PC-3 (cell line): ENCODE results near the gene NDUFA8. TPM values are rescaled to one million over a fixed set of nuclear protein-coding genes. Genes with fewer than 3 reads are reported as not detected.

ENCODE experiments used
- ATAC-seq: fragments of 200-7000 bp; cut with Tn5 transposase; 2 replicates; pipeline ENCODE4 v1.9.1; 2020; ENCODE audit warnings: mild to moderate bottlenecking, moderate library complexity
- BruUV-seq: library from RNA; stranded (reverse); fragments of 400-500 nt; replicated peaks from 2 replicates; lab custom pipeline; 2021; lab: Mats Ljungman, UMichigan
- CTCF ChIA-PET: fragments of 300-600 bp; sonication (Branson Sonifier 250); formaldehyde crosslinking; loops from one replicate; lab custom pipeline; 2022; ENCODE audit warnings: antibody characterized with exemption; lab: Charles Lee
- POLR2A ChIA-PET: fragments of 300-600 bp; sonication (Branson Sonifier 250); formaldehyde crosslinking; loops from one replicate; lab custom pipeline; 2022; ENCODE audit warnings: antibody characterized with exemption; ENCODE audit not compliant: unreplicated experiment; lab: Charles Lee
- DNase-seq: peaks from one replicate; pipeline ENCODE4 v3.0.0-alpha.2; 2015
- H2AFZ ChIP-seq: fragments of 300-600 bp; sonication (generic); 2 replicates; pipeline ENCODE4 v1.6.0; 2016; ENCODE audit warnings: antibody characterized with exemption, low read length
- H3F3A ChIP-seq: fragments of 300-600 bp; sonication (generic); one replicate; pipeline ENCODE4 v1.6.0; 2017; ENCODE audit warnings: antibody characterized with exemption, low read length, control low read depth, mild to moderate bottlenecking; ENCODE audit not compliant: unreplicated experiment
- H3K27ac ChIP-seq: fragments of 300-600 bp; sonication (generic); 2 replicates; pipeline ENCODE4 v1.5.1; 2016; ENCODE audit warnings: mild to moderate bottlenecking, low read length
- H3K27me3 ChIP-seq: fragments of 300-600 bp; sonication (generic); 2 replicates; pipeline ENCODE4 v1.6.1; 2016; ENCODE audit warnings: low read length, mixed read lengths
- H3K36me3 ChIP-seq: fragments of 300-600 bp; sonication (generic); 2 replicates; pipeline ENCODE4 v1.6.1; 2016; ENCODE audit warnings: low read depth, mixed run types, low read length, mixed read lengths
- H3K4me1 ChIP-seq: fragments of 300-600 bp; sonication (generic); 2 replicates; pipeline ENCODE4 v1.5.1; 2016; ENCODE audit warnings: low read length; ENCODE audit not compliant: insufficient read depth
- H3K4me2 ChIP-seq: fragments of 300-600 bp; sonication (generic); 2 replicates; pipeline ENCODE4 v1.6.0; 2016; ENCODE audit warnings: low read length
- H3K4me3 ChIP-seq: fragments of 300-600 bp; sonication (generic); 2 replicates; pipeline ENCODE4 v1.5.1; 2016; ENCODE audit warnings: mild to moderate bottlenecking, low read length, mixed read lengths
- H3K79me2 ChIP-seq: fragments of 300-600 bp; sonication (generic); 2 replicates; pipeline ENCODE4 v1.6.1; 2017; ENCODE audit warnings: low read length, mixed read lengths
- H3K9ac ChIP-seq: fragments of 300-600 bp; sonication (generic); 2 replicates; pipeline ENCODE4 v1.6.0; 2016; ENCODE audit warnings: mild to moderate bottlenecking, low read length
- H3K9me2 ChIP-seq: fragments of 300-600 bp; sonication (generic); replicated peaks from 2 replicates; pipeline ENCODE4 v1.6.1; 2016; ENCODE audit warnings: mixed run types, low read length, mixed read lengths
- H3K9me3 ChIP-seq: fragments of 300-600 bp; sonication (generic); 2 replicates; pipeline ENCODE4 v1.6.1; 2016; ENCODE audit warnings: low read length, mixed read lengths
- H4K20me1 ChIP-seq: fragments of 300-600 bp; sonication (generic); 2 replicates; pipeline ENCODE4 v1.6.1; 2016; ENCODE audit warnings: low read length, mixed read lengths
- EZH2 ChIP-seq: fragments of 300-600 bp; sonication (generic); IDR thresholded peaks from one replicate; pipeline ENCODE4 v1.6.1; 2017; ENCODE audit warnings: antibody characterized with exemption, mild to moderate bottlenecking, low read length; ENCODE audit not compliant: unreplicated experiment
- EZH2phosphoT487 ChIP-seq: fragments of 300-600 bp; sonication (generic); IDR thresholded peaks from 2 replicates; pipeline ENCODE4 v1.6.1; 2018; ENCODE audit warnings: mild to moderate bottlenecking, antibody characterized with exemption, low read length, borderline replicate concordance
- intact Hi-C: fragments of 100-400 bp; cut with micrococcal nuclease; formaldehyde crosslinking; loops from 2 replicates; pipeline ENCODE4 v1.9.0; 2023
- total RNA-seq: library from RNA; depleted of rRNA; stranded (reverse); fragments of >200 nt; gene quantifications from 2 replicates; pipeline ENCODE4 v1.2.3, GENCODE V29; 2014
- TF ChIP-seq, protein P1 (sequence below): fragments of 300-600 bp; sonication (generic); conservative IDR thresholded peaks from 2 replicates; pipeline ENCODE4 v1.5.1; 2017; ENCODE audit warnings: antibody characterized with exemption, low read depth, mild to moderate bottlenecking, low read length

Gene NDUFA8
- total RNA-seq, 1 experiment from 2014 or later = 67.5 TPM

DNA sequence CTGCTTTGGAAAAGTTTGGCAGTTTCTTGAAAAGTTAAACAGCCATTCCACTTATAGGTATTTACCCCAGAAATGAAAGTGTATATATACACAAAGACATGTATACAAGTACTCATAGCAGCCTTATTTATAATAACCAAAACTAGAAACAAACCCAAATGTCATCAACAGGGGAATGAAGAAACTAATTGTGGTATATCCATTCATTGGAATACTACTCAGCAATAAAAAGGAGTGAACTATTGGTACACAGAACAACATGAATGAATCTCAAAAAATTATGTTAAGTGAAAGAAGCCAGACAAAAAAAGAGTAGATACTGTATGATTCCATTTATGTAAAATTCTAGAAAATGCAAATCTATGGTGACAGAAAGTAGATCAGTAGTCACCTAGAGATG lies 2.8 kb upstream of the NDUFA8 start:
- Histone ChIP-seq H3K4me2 (no peak overlapping the region), H3K9me3 (0 out of 2 replicates have a peak, but pooled peaks cover 5% of the 10 kb centered on the region), H3K9me2 (no peaks in the 10 kb centered on the region), H3K27me3 (no peaks in the 10 kb centered on the region), H4K20me1 (no peaks in the 10 kb centered on the region), H3K4me3 (no peak overlapping the region), H3K36me3 (no peaks in the 10 kb centered on the region), H2AFZ (no peak overlapping the region), H3K79me2 (peaks cover 21% of the 10 kb centered on the region), H3K4me1 (0 out of 2 replicates have a peak, but pooled peaks cover 3% of the 10 kb centered on the region), H3K9ac (no peak overlapping the region), H3F3A (no peaks in the 10 kb centered on the region), H3K27ac (no peak overlapping the region)
- CTCF ChIA-PET = no interaction called here
- POLR2A ChIA-PET = no interaction called here
- no peak for ATAC-seq
- no peak for TF ChIP-seq EZH2phosphoT487
- TF ChIP-seq, protein P1, sequence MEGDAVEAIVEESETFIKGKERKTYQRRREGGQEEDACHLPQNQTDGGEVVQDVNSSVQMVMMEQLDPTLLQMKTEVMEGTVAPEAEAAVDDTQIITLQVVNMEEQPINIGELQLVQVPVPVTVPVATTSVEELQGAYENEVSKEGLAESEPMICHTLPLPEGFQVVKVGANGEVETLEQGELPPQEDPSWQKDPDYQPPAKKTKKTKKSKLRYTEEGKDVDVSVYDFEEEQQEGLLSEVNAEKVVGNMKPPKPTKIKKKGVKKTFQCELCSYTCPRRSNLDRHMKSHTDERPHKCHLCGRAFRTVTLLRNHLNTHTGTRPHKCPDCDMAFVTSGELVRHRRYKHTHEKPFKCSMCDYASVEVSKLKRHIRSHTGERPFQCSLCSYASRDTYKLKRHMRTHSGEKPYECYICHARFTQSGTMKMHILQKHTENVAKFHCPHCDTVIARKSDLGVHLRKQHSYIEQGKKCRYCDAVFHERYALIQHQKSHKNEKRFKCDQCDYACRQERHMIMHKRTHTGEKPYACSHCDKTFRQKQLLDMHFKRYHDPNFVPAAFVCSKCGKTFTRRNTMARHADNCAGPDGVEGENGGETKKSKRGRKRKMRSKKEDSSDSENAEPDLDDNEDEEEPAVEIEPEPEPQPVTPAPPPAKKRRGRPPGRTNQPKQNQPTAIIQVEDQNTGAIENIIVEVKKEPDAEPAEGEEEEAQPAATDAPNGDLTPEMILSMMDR = no peak
- no peak for TF ChIP-seq EZH2
- no TSS peak for BruUV-seq
- no peak for DNase-seq
- intact Hi-C loops = no loop called here

- Histone ChIP-seq H3K9me2 (no peaks in the 10 kb centered on the region), H3K4me1 (0 out of 2 replicates have a peak, but pooled peaks cover 3% of the 10 kb centered on the region), H3K9me3 (0 out of 2 replicates have a peak, but pooled peaks cover 5% of the 10 kb centered on the region), H4K20me1 (0 out of 2 replicates have a peak, but pooled peaks cover 5% of the 10 kb centered on the region), H3K4me3 (peak overlapping the region; percentile 100), H2AFZ (peak overlapping the region; percentile 91), H3F3A (no peaks in the 10 kb centered on the region), H3K79me2 (peaks cover 44% of the 10 kb centered on the region), H3K36me3 (no peaks in the 10 kb centered on the region), H3K9ac (peak overlapping the region; percentile 96; the same call in 1 of the 2 replicates), H3K27ac (no peak overlapping the region), H3K4me2 (peak overlapping the region; percentile 96), H3K27me3 (no peaks in the 10 kb centered on the region)
- ATAC-seq (no peak), DNase-seq (no peak)
- intact Hi-C loops = no loop called here
- TF ChIP-seq, protein P1 = no peak
- TF ChIP-seq EZH2phosphoT487 (no peak), EZH2 (no peak)
- ChIA-PET CTCF (interaction anchor here (1.5 kb wide), 1 partner anchor 35 kb away, joined by 4 read pairs; no protein-coding TSS in a partner anchor), POLR2A (interaction anchor here (0.6 kb wide), 1 partner anchor 291 kb away, joined by 3 read pairs; no protein-coding TSS in a partner anchor)
- BruUV-seq = no TSS peak
These were observed 307 bp upstream of the NDUFA8 start for GRCh38 chr9:122159925-122160246.

GRCh38 chr9:122158202-122158601 lies 1.4 kb downstream of the NDUFA8 start:
- CTCF ChIA-PET = interaction anchor here (0.6 kb wide), 1 partner anchor 194 kb away, joined by 3 read pairs; no protein-coding TSS in a partner anchor
- intact Hi-C loops = no loop called here
- ATAC-seq = peak; percentile 37
- 0 out of 2 replicates have a peak, but pooled peaks cover 5% of the 10 kb centered on the region for H4K20me1 ChIP-seq
- 0 out of 2 replicates have a peak, but pooled peaks cover 5% of the 10 kb centered on the region for H3K9me3 ChIP-seq
- peak overlapping the region; percentile 35 for H3K4me2 ChIP-seq
- no peaks in the 10 kb centered on the region for H3K36me3 ChIP-seq
- no peaks in the 10 kb centered on the region for H3F3A ChIP-seq
- no peaks in the 10 kb centered on the region for H3K27me3 ChIP-seq
- no peaks in the 10 kb centered on the region for H3K9me2 ChIP-seq
- H3K79me2 ChIP-seq = peaks cover 60% of the 10 kb centered on the region
- H3K27ac ChIP-seq = no peak overlapping the region
- no peak overlapping the region for H2AFZ ChIP-seq
- POLR2A ChIA-PET = no interaction called here
- 0 out of 2 replicates have a peak, but pooled peaks cover 3% of the 10 kb centered on the region for H3K4me1 ChIP-seq
- no TSS peak for BruUV-seq
- no peak for TF ChIP-seq EZH2phosphoT487
- TF ChIP-seq EZH2 = no peak
- TF ChIP-seq, protein P1 = peak; percentile 65
- peak; percentile 54 for DNase-seq
- H3K4me3 ChIP-seq = peak overlapping the region; percentile 32; the same call in 1 of the 2 replicates
- no peak overlapping the region for H3K9ac ChIP-seq
